Measurements from ENCODE around the gene MRGPRF. TPM values are rescaled to one million over a fixed set of nuclear protein-coding genes. Genes with fewer than 3 reads are reported as not detected.

MRGPRF gene
- total and polyA plus RNA-seq, 2 donors (not counting 1 experiment from before 2014, with no cell fraction given): not detected

DNA sequence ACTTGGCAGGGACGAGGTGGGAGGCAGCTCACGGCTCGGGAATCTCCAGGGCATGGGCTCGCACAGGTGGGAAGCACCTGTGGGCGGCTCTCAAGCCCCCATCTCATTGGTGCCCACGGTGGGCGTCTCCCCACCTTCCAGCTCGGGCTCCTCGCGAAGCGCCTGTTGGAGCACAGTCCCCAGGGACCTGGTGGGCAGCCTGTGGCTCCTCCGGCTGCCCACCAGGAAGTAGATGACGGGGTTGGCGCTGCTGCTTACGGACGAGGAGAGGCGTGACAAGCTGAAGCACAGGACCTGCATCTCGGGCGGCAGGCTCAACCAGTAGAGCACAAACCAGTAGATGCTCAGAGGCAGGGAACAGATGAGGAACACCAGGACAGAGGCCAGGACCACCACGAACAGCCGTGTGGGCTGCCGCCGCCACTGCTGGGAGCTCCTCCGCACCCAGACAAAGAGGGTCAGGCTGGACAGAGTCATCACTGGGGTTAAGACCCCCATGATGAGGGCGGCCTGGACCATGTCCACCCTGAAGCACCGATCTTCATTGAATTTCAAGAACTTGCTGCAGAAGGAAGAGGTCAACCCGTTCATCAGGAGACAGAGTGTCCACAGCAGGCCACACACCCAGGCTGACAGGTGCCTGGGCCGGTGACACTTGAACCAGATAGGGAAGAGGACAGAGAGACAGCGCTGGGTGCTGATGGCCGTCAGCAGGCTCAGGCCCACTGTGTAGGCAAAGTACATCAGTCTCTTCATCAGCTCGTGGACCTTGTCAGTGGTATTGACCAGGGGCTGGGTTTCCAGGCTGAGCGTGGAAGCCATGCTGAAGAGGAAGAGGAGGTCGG lies 32.9 kb downstream of the MRGPRF start:
- ATAC-seq (ENCODE audit: low read depth) (no peak), DNase-seq (no peak)
- H3K27ac ChIP-seq (ENCODE audit: low read length in 2 of 2): no peak overlapping the region
- Mint-ChIP-seq H3K27ac (no peak overlapping the region), H3K9me3 (ENCODE audit: insufficient read depth) (peaks cover 2% of the 10 kb centered on the region), H3K4me3 (no peak overlapping the region), H3K27me3 (peaks cover 23% of the 10 kb centered on the region), H3K4me1 (no peaks in the 10 kb centered on the region)
- H4K20me1 ChIP-seq (ENCODE audit: control insufficient read depth, insufficient read depth, low read length, poor library complexity, severe bottlenecking): no peaks in the 10 kb centered on the region
- no peak overlapping the region for H3K4me2 ChIP-seq (replicated peaks; ENCODE audit: low read depth, low read length, poor library complexity, severe bottlenecking)
- no peaks in the 10 kb centered on the region for H3K36me3 ChIP-seq (replicated peaks in 1 of 2; ENCODE audit: control extremely low read depth in 1 of 2, control insufficient read depth in 1 of 2, extremely low read depth in 1 of 2, insufficient read depth in 2 of 2, low read length in 1 of 2)
- H3K4me3 ChIP-seq (ENCODE audit: control extremely low read depth in 1 of 5, extremely low read depth in 1 of 5, insufficient read depth in 1 of 5, low read depth in 2 of 5, low read length in 4 of 5): no peak overlapping the region
- ChIA-PET POLR2A (no interaction called here), CTCF (no interaction called here)
- H3K9me3 ChIP-seq (ENCODE audit: control extremely low read depth in 1 of 3, control insufficient read depth in 2 of 3, insufficient read depth in 1 of 3, low read length in 2 of 3): peaks cover 3 to 4% (median 3%) of the 10 kb centered on the region in 3 donors
- no peak overlapping the region for H3K9ac ChIP-seq (ENCODE audit: low read length)
- no peak overlapping the region for H2AFZ ChIP-seq (ENCODE audit: insufficient read depth, low read depth, low read length, poor library complexity, severe bottlenecking)
- H3K4me1 ChIP-seq (ENCODE audit: control insufficient read depth in 2 of 2, insufficient read depth in 2 of 2, low read length in 2 of 2): no peaks in the 10 kb centered on the region
- H3K79me2 ChIP-seq (ENCODE audit: control insufficient read depth, insufficient read depth, low read length): no peaks in the 10 kb centered on the region
- peaks cover 0 to 3% (median 0%) of the 10 kb centered on the region in 4 experiments for H3K27me3 ChIP-seq (replicated peaks in 1 of 4; ENCODE audit: control extremely low read depth in 1 of 4, control insufficient read depth in 3 of 4, insufficient read depth in 4 of 4, low read length in 3 of 4)
- intact Hi-C loops (cut with micrococcal nuclease): no loop called here
- TF ChIP-seq, protein P1, sequence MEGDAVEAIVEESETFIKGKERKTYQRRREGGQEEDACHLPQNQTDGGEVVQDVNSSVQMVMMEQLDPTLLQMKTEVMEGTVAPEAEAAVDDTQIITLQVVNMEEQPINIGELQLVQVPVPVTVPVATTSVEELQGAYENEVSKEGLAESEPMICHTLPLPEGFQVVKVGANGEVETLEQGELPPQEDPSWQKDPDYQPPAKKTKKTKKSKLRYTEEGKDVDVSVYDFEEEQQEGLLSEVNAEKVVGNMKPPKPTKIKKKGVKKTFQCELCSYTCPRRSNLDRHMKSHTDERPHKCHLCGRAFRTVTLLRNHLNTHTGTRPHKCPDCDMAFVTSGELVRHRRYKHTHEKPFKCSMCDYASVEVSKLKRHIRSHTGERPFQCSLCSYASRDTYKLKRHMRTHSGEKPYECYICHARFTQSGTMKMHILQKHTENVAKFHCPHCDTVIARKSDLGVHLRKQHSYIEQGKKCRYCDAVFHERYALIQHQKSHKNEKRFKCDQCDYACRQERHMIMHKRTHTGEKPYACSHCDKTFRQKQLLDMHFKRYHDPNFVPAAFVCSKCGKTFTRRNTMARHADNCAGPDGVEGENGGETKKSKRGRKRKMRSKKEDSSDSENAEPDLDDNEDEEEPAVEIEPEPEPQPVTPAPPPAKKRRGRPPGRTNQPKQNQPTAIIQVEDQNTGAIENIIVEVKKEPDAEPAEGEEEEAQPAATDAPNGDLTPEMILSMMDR (IDR thresholded peaks at IDR 0.05): no peak
- TF ChIP-seq EZH2 (IDR thresholded peaks at IDR 0.05; ENCODE audit: borderline replicate concordance, insufficient read depth, low read depth, low read length, poor library complexity, severe bottlenecking): no peak
- 75% methylated on average over 33 of the region's 33 CpGs for WGBS (ENCODE audit: insufficient coverage)

DNA sequence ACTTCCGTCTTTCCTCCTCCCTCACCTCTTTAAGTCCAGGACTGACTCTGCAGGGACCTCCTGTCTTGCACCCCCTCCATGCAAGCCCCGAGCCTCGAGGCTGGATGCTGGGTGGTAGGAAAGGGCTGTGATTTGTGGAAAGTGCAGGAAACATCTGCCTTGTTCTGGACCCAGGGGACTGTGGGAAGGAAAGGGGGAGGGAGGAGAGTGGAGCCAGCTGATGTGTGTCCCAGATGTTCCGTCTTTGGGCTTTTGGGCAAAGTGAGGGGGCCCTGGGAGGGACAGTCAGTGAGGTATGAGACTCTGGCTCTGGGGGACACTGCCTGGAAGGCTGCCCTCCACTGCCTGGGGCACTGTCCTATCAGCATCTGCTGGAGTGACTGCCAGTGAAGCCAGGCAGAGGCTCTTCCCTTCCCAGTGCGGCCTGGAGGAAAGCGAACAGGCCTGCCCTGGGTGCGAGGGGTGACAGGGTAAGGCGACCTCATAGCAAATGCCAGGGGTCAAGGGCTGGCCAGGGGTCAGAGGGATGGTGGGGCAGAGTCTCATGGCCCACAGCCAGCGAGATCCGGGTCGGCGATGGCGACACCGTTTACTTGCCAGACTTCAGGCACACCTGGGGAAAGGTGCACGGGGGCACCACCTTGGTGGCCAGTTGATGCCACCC lies 34.0 kb downstream of the MRGPRF start:
- no peak overlapping the region for H3K4me3 ChIP-seq (ENCODE audit: control extremely low read depth in 1 of 5, extremely low read depth in 1 of 5, insufficient read depth in 1 of 5, low read depth in 2 of 5, low read length in 4 of 5)
- no peaks in the 10 kb centered on the region for H4K20me1 ChIP-seq (ENCODE audit: control insufficient read depth, insufficient read depth, low read length, poor library complexity, severe bottlenecking)
- no peak overlapping the region for H3K27ac Mint-ChIP-seq
- H3K9me3 Mint-ChIP-seq (ENCODE audit: insufficient read depth): peaks cover 2% of the 10 kb centered on the region
- 65% methylated on average over 14 of the region's 15 CpGs for WGBS (ENCODE audit: insufficient coverage)
- H3K4me2 ChIP-seq (replicated peaks; ENCODE audit: low read depth, low read length, poor library complexity, severe bottlenecking): no peak overlapping the region
- H2AFZ ChIP-seq (ENCODE audit: insufficient read depth, low read depth, low read length, poor library complexity, severe bottlenecking): no peak overlapping the region
- no peaks in the 10 kb centered on the region for H3K36me3 ChIP-seq (replicated peaks in 1 of 2; ENCODE audit: control extremely low read depth in 1 of 2, control insufficient read depth in 1 of 2, extremely low read depth in 1 of 2, insufficient read depth in 2 of 2, low read length in 1 of 2)
- H3K27me3 ChIP-seq (replicated peaks in 1 of 4; ENCODE audit: control extremely low read depth in 1 of 4, control insufficient read depth in 3 of 4, insufficient read depth in 4 of 4, low read length in 3 of 4): peaks cover 0 to 3% (median 0%) of the 10 kb centered on the region in 4 experiments
- ATAC-seq (ENCODE audit: low read depth) (no peak), DNase-seq (no peak)
- no peaks in the 10 kb centered on the region for H3K79me2 ChIP-seq (ENCODE audit: control insufficient read depth, insufficient read depth, low read length)
- POLR2A ChIA-PET: no interaction called here
- peaks cover 23% of the 10 kb centered on the region for H3K27me3 Mint-ChIP-seq
- no peak overlapping the region for H3K27ac ChIP-seq (ENCODE audit: low read length in 2 of 2)
- H3K4me1 Mint-ChIP-seq: no peaks in the 10 kb centered on the region
- CTCF ChIA-PET: no interaction called here
- H3K9me3 ChIP-seq (ENCODE audit: control extremely low read depth in 1 of 3, control insufficient read depth in 2 of 3, insufficient read depth in 1 of 3, low read length in 2 of 3): peaks cover 3 to 8% (median 3%) of the 10 kb centered on the region in 3 donors
- H3K4me3 Mint-ChIP-seq: no peak overlapping the region
- no peaks in the 10 kb centered on the region for H3K4me1 ChIP-seq (ENCODE audit: control insufficient read depth in 2 of 2, insufficient read depth in 2 of 2, low read length in 2 of 2)
- no peak for TF ChIP-seq EZH2 (IDR thresholded peaks at IDR 0.05; ENCODE audit: borderline replicate concordance, insufficient read depth, low read depth, low read length, poor library complexity, severe bottlenecking)
- TF ChIP-seq, protein P1 (IDR thresholded peaks at IDR 0.05): no peak
- intact Hi-C loops (cut with micrococcal nuclease): no loop called here
- no peak overlapping the region for H3K9ac ChIP-seq (ENCODE audit: low read length)

All from B cell (primary cell).